Measurements from ENCODE around the gene CD3E. TPM values are rescaled to one million over a fixed set of nuclear protein-coding genes. Genes with fewer than 3 reads are reported as not detected.

Gene CD3E
- total and polyA plus RNA-seq, 2 donors (not counting 3 experiments of a cell fraction or from before 2014, with no cell fraction given) = not detected

DNA sequence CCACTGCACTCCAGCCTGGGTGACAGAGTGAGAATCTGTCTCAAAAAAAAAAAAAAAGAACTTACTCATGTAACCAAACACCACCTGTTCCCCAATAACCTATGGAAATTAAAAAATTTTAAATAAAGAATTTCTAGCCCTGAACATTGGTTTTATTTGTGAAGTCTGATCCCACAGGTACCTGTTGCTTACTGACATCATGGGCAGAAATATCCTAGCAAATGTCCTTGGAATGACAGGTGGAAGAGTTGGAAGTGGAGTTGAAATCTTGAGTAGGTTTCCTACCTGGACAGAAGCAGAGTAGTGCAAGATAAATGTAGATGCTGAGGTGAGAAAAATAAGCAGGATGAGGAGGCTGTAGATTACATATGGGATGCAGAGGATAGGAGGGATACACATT, 20.8 kb downstream of the CD3E start:
- intact Hi-C loops (cut with micrococcal nuclease) = no loop called here
- FAIRE-seq (no peak), DNase-seq (ENCODE audit: low read depth, low spot score) (no peak)
- Histone ChIP-seq H3K79me2 (ENCODE audit: control insufficient read depth, insufficient read depth, low read length) (no peaks in the 10 kb centered on the region), H3K4me3 (replicated peaks in 1 of 3; ENCODE audit: insufficient read depth in 1 of 3, low read depth in 1 of 3, low read length in 3 of 3) (no peak overlapping the region), H3K9me1 (replicated peaks; ENCODE audit: control insufficient read depth, extremely low read depth, insufficient read depth, low read length) (no peaks in the 10 kb centered on the region), H3K27me3 (ENCODE audit: control insufficient read depth in 2 of 2, insufficient read depth in 2 of 2, low read length in 2 of 2) (peaks cover 1 to 4% of the 10 kb centered on the region in 2 experiments), H2AFZ (ENCODE audit: low read depth, low read length) (no peak overlapping the region), H4K20me1 (replicated peaks; ENCODE audit: control insufficient read depth, extremely low read depth, insufficient read depth, low read length) (no peaks in the 10 kb centered on the region), H3K36me3 (ENCODE audit: control insufficient read depth in 2 of 2, extremely low read depth in 1 of 2, insufficient read depth in 2 of 2, low read length in 2 of 2) (no peaks in the 10 kb centered on the region), H3K9ac (replicated peaks; ENCODE audit: extremely low read depth, insufficient read depth, low read length) (no peak overlapping the region), H3K9me3 (replicated peaks; ENCODE audit: control insufficient read depth, insufficient read depth, low read length) (no peaks in the 10 kb centered on the region), H3K27ac (ENCODE audit: insufficient read depth, low read depth, low read length) (no peak overlapping the region), H3K4me1 (ENCODE audit: control insufficient read depth, extremely low read depth, insufficient read depth, low read length) (no peaks in the 10 kb centered on the region), H3K4me2 (ENCODE audit: insufficient read depth, low read length) (no peak overlapping the region)
- TF ChIP-seq JUN (IDR thresholded peaks at IDR 0.05; ENCODE audit: borderline replicate concordance, insufficient read depth, insufficient read length, low read depth) (no peak), EZH2 (IDR thresholded peaks at IDR 0.05; ENCODE audit: borderline replicate concordance, low read depth, low read length, severe bottlenecking) (no peak), POLR2A (IDR thresholded peaks at IDR 0.05; ENCODE audit: low read depth, low read length) (no peak), FOS (IDR thresholded peaks at IDR 0.05; ENCODE audit: borderline replicate concordance, insufficient read depth, low read length) (no peak), GATA2 (IDR thresholded peaks at IDR 0.05; ENCODE audit: insufficient read depth, insufficient read length, low read depth, low read length) (no peak), POLR2AphosphoS5 (IDR thresholded peaks at IDR 0.05; ENCODE audit: insufficient read depth, low read depth, low read length) (no peak), MAX (IDR thresholded peaks at IDR 0.05; ENCODE audit: insufficient read depth, insufficient read length) (no peak), MYC (IDR thresholded peaks at IDR 0.05; ENCODE audit: low read depth, low read length) (no peak)
- TF ChIP-seq, protein P1, sequence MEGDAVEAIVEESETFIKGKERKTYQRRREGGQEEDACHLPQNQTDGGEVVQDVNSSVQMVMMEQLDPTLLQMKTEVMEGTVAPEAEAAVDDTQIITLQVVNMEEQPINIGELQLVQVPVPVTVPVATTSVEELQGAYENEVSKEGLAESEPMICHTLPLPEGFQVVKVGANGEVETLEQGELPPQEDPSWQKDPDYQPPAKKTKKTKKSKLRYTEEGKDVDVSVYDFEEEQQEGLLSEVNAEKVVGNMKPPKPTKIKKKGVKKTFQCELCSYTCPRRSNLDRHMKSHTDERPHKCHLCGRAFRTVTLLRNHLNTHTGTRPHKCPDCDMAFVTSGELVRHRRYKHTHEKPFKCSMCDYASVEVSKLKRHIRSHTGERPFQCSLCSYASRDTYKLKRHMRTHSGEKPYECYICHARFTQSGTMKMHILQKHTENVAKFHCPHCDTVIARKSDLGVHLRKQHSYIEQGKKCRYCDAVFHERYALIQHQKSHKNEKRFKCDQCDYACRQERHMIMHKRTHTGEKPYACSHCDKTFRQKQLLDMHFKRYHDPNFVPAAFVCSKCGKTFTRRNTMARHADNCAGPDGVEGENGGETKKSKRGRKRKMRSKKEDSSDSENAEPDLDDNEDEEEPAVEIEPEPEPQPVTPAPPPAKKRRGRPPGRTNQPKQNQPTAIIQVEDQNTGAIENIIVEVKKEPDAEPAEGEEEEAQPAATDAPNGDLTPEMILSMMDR (IDR thresholded peaks at IDR 0.05; ENCODE audit: extremely low read depth in 1 of 2, insufficient read depth in 1 of 2, low read depth in 1 of 2, low read length in 2 of 2) = no peak
- ChIA-PET CTCF (no interaction called here), POLR2A (no interaction called here)
- no TSS peak for BruUV-seq (replicated peaks)
- dilution Hi-C loops (cut with MboI; ENCODE audit: extremely low pct_ligation_motif_present, low sequenced_read_pairs) = no loop called here
